Activated CD8-positive, alpha-beta T cell treated with anti-CD3 and anti-CD28 coated beads for 36 hours (primary cell): ENCODE measurements around the gene ID4. TPM values are rescaled to one million over a fixed set of nuclear protein-coding genes. Genes with fewer than 3 reads are reported as not detected.

Source experiments
- ATAC-seq: fragments of 200-7000 bp; cut with Tn5 transposase; one replicate; pipeline ENCODE4 v1.10.0; 2021; ENCODE audit warnings: mild to moderate bottlenecking, moderate library complexity
- CTCF ChIA-PET: fragments of 350-600 bp; sonication (Branson Sonifier 250); formaldehyde crosslinking; loops from one replicate; lab custom pipeline; 2021; ENCODE audit warnings: antibody characterized with exemption; lab: Charles Lee
- POLR2A ChIA-PET: fragments of 350-600 bp; sonication (Branson Sonifier 250); formaldehyde crosslinking; loops from one replicate; lab custom pipeline; 2021; ENCODE audit warnings: antibody characterized with exemption; lab: Charles Lee
- DNase-seq: peaks from one replicate; pipeline ENCODE4 v3.0.0-alpha.2; 2020
- H3K27ac Mint-ChIP-seq: one replicate; pipeline ENCODE4 v1.8.0; 2021; ENCODE audit warnings: mild to moderate bottlenecking, mixed read lengths
- H3K27me3 Mint-ChIP-seq: one replicate; pipeline ENCODE4 v1.8.0; 2021; ENCODE audit warnings: mixed read lengths
- H3K36me3 Mint-ChIP-seq: one replicate; pipeline ENCODE4 v1.8.0; 2021; ENCODE audit warnings: low read depth, mixed read lengths
- H3K4me1 Mint-ChIP-seq: one replicate; pipeline ENCODE4 v1.8.0; 2021; ENCODE audit warnings: low read depth, mixed read lengths
- H3K4me3 Mint-ChIP-seq: one replicate; pipeline ENCODE4 v1.8.0; 2021; ENCODE audit warnings: mild to moderate bottlenecking, moderate library complexity, mixed read lengths
- H3K9me3 Mint-ChIP-seq: one replicate; pipeline ENCODE4 v1.8.0; 2021; ENCODE audit warnings: mixed read lengths
- intact Hi-C: fragments of 100-400 bp; cut with micrococcal nuclease; formaldehyde crosslinking; loops from one replicate; pipeline ENCODE4 v1.10.0; 2022
- total RNA-seq, 2 experiments: library from RNA; stranded (reverse); gene quantifications; one replicate each; pipeline ENCODE4 v1.2.3, GENCODE V29; 2021
- TF ChIP-seq, protein P1 (sequence below): fragments of 200-600 bp; IDR thresholded peaks from one replicate; pipeline ENCODE4 v1.8.0; 2022; ENCODE audit warnings: antibody characterized with exemption, mild to moderate bottlenecking

ID4 gene
- total RNA-seq, 2 experiments from 2014 or later = not detected

DNA sequence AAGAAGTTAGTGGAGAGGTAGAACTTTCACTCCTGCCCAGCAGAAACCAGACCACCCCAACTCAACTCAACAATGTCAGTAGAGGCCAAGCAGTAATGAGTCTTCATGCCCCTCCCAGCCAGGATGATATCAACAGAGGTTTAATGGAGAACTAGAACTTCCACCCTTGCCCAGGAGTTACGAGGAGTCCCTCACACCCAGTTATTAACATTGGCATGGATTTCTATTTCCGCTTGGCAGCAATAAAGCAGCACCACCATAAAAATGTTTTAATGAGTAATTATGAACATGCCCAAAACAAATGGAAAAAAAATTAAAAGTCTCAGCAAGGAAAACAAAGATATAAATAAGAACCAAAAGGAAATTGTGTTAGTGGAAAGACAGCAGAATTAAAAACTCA lies 40.7 kb upstream of the ID4 start:
- H3K4me3 Mint-ChIP-seq = no peak overlapping the region
- DNase-seq (no peak), ATAC-seq (no peak)
- H3K9me3 Mint-ChIP-seq = peaks cover 12% of the 10 kb centered on the region
- POLR2A ChIA-PET = no interaction called here
- intact Hi-C loops = no loop called here
- H3K27ac Mint-ChIP-seq = no peak overlapping the region
- peaks cover 5% of the 10 kb centered on the region for H3K27me3 Mint-ChIP-seq
- H3K36me3 Mint-ChIP-seq = no peaks in the 10 kb centered on the region
- no peaks in the 10 kb centered on the region for H3K4me1 Mint-ChIP-seq
- CTCF ChIA-PET = no interaction called here
- TF ChIP-seq, protein P1, sequence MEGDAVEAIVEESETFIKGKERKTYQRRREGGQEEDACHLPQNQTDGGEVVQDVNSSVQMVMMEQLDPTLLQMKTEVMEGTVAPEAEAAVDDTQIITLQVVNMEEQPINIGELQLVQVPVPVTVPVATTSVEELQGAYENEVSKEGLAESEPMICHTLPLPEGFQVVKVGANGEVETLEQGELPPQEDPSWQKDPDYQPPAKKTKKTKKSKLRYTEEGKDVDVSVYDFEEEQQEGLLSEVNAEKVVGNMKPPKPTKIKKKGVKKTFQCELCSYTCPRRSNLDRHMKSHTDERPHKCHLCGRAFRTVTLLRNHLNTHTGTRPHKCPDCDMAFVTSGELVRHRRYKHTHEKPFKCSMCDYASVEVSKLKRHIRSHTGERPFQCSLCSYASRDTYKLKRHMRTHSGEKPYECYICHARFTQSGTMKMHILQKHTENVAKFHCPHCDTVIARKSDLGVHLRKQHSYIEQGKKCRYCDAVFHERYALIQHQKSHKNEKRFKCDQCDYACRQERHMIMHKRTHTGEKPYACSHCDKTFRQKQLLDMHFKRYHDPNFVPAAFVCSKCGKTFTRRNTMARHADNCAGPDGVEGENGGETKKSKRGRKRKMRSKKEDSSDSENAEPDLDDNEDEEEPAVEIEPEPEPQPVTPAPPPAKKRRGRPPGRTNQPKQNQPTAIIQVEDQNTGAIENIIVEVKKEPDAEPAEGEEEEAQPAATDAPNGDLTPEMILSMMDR = no peak

- peaks cover 12% of the 10 kb centered on the region for H3K9me3 Mint-ChIP-seq
- H3K27me3 Mint-ChIP-seq = peaks cover 12% of the 10 kb centered on the region
- TF ChIP-seq, protein P1 = no peak
- ChIA-PET CTCF (no interaction called here), POLR2A (no interaction called here)
- no peaks in the 10 kb centered on the region for H3K36me3 Mint-ChIP-seq
- H3K27ac Mint-ChIP-seq = no peak overlapping the region
- H3K4me1 Mint-ChIP-seq = peaks cover under 1% of the 10 kb centered on the region
- H3K4me3 Mint-ChIP-seq = no peak overlapping the region
- no peak for ATAC-seq
- intact Hi-C loops = no loop called here
- no peak for DNase-seq
These were observed 38.8 kb upstream of the ID4 start for GRCh38 chr6:19798362-19798761.

GRCh38 chr6:19802656-19803055 lies 34.5 kb upstream of the ID4 start:
- no peak for DNase-seq
- intact Hi-C loops = no loop called here
- Mint-ChIP-seq H3K36me3 (no peaks in the 10 kb centered on the region), H3K9me3 (no peaks in the 10 kb centered on the region), H3K27me3 (peaks cover 33% of the 10 kb centered on the region), H3K4me3 (no peak overlapping the region), H3K4me1 (peaks cover 8% of the 10 kb centered on the region), H3K27ac (no peak overlapping the region)
- TF ChIP-seq, protein P1 = no peak
- no peak for ATAC-seq
- POLR2A ChIA-PET = no interaction called here
- CTCF ChIA-PET = no interaction called here

- CTCF ChIA-PET = no interaction called here
- POLR2A ChIA-PET = no interaction called here
These were observed 33.6 kb upstream of the ID4 start for GRCh38 chr6:19803331-19804204.

More at GRCh38 chr6:19803331-19804204, 33.6 kb upstream of the ID4 start:
- Mint-ChIP-seq H3K27me3 (peaks cover 35% of the 10 kb centered on the region), H3K4me1 (peaks cover 8% of the 10 kb centered on the region), H3K4me3 (no peak overlapping the region), H3K36me3 (no peaks in the 10 kb centered on the region), H3K9me3 (no peaks in the 10 kb centered on the region), H3K27ac (no peak overlapping the region)
- intact Hi-C loops = no loop called here
- TF ChIP-seq, protein P1 = no peak
- ATAC-seq (no peak), DNase-seq (no peak)
